Right hindlimb (tissue), 1 donor: ENCODE results near the gene SON.
"Not testable (repeated sequence)": the region's sequence is repeated elsewhere in the genome, so short reads cannot be mapped to it uniquely, and the experiment has no call there.

Experiments
- DNase-seq: peaks from one replicate; pipeline ENCODE4 v3.0.0-alpha.2; 2018

SON gene

GRCh38 chr21:33546086-33546485, 3.2 kb downstream of the SON start:
- no peak for DNase-seq

GRCh38 chr21:33549848-33550771, 7.3 kb downstream of the SON start:
- DNase-seq, result no peak

GRCh38 chr21:33550772-33551660, 8.2 kb downstream of the SON start:
- no peak for DNase-seq

- DNase-seq, result no peak
Measured at GRCh38 chr21:33551664-33552063, 8.8 kb downstream of the SON start.

GRCh38 chr21:33552093-33552998, 9.5 kb downstream of the SON start:
- no peak for DNase-seq

- no peak for DNase-seq
Measured at GRCh38 chr21:33552999-33553598, 10.3 kb downstream of the SON start.

- no peak for DNase-seq
Measured at GRCh38 chr21:33554236-33554981, 11.6 kb downstream of the SON start.

- no peak for DNase-seq
Measured at GRCh38 chr21:33554982-33555344, 12.1 kb downstream of the SON start.

- DNase-seq, result no peak
Measured at GRCh38 chr21:33557447-33557846, 14.6 kb downstream of the SON start.

GRCh38 chr21:33558777-33559421, 16.1 kb downstream of the SON start:
- no peak for DNase-seq

- DNase-seq, result no peak
Measured at GRCh38 chr21:33559813-33560212, 17.0 kb downstream of the SON start.

- DNase-seq, result no peak
Measured at GRCh38 chr21:33560965-33561364, 18.1 kb downstream of the SON start.

GRCh38 chr21:33561373-33561772, 18.5 kb downstream of the SON start:
- no peak for DNase-seq

GRCh38 chr21:33562389-33562788, 19.6 kb downstream of the SON start:
- DNase-seq, result no peak

- no peak for DNase-seq
Measured at GRCh38 chr21:33566514-33566913, 23.7 kb downstream of the SON start.

- no peak for DNase-seq
Measured at GRCh38 chr21:33567914-33568313, 25.1 kb downstream of the SON start.

- DNase-seq, result no peak
Measured at GRCh38 chr21:33568448-33568847, 25.6 kb downstream of the SON start.

GRCh38 chr21:33569991-33570390, 27.2 kb downstream of the SON start:
- no peak for DNase-seq

GRCh38 chr21:33572350-33572749, 29.5 kb downstream of the SON start:
- no peak for DNase-seq

GRCh38 chr21:33576741-33577141, 33.9 kb downstream of the SON start:
- DNase-seq, result not testable (repeated sequence)

- DNase-seq, result no peak
Measured at GRCh38 chr21:33578214-33578613, 35.4 kb downstream of the SON start.
